H4 (cell line): ENCODE results near the gene CGB1. TPM values are rescaled to one million over a fixed set of nuclear protein-coding genes. Genes with fewer than 3 reads are reported as not detected.
"Not testable (repeated sequence)": the region's sequence is repeated elsewhere in the genome, so short reads cannot be mapped to it uniquely, and the experiment has no call there.

ENCODE experiments used
- DNase-seq: peaks from one replicate; pipeline ENCODE4 v3.0.0-alpha.2; 2015; ENCODE audit warnings: low spot score
- total RNA-seq: library from RNA; depleted of rRNA; stranded (reverse); fragments of >200 nt; shearing (Covaris generic); gene quantifications from 2 replicates; pipeline ENCODE4 v1.2.3, GENCODE V29; 2014; rRNA removed

CGB1 gene
- total RNA-seq: 0.77 and 11.4 TPM in 2 replicates

DNA sequence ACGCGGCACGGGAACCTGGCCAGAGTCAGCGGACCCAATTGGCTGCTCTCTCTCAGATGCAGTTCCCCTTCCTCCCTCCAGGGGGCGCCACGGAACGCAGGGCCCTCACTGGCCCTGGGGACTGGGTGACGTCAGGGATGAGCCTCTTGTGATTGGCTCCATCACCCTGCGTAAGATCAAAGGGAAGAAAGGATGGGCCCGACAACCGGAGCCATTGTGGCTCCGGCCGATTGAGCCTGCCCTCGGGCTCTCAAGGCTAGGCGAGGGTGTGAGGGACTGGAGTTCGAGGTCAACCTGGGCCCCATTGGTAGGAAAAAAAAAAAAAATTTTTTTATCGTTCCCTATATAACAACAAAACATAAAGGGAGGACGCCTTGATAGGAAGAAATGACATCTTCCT lies at the start of gene CGB1:
Gene CGB1, minus strand, starts transcription at position 81 of the 400 bp plus-strand sequence. CDS start 184 bp downstream, outside the sequence.
- not testable (repeated sequence) for DNase-seq

DNA sequence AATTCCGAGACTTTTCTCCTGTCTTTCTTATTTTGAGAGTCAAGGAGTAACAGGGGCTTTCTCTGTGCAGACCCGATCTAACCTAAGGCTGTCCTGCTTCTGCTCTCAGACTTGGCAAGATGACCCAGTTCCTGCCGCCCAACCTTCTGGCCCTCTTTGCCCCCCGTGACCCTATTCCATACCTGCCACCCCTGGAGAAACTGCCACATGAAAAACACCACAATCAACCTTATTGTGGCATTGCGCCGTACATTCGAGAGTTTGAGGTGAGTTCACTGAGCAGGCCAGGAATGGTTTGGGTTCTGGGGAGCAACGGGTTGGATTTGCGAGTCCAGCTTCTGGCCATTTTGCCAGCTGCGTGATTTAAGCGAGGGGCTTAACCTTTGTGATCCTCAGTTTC lies 49.6 kb upstream of the CGB1 start:
- no peak for DNase-seq

GRCh38 chr19:49085868-49086232 lies 49.2 kb upstream of the CGB1 start:
- DNase-seq: no peak

DNA sequence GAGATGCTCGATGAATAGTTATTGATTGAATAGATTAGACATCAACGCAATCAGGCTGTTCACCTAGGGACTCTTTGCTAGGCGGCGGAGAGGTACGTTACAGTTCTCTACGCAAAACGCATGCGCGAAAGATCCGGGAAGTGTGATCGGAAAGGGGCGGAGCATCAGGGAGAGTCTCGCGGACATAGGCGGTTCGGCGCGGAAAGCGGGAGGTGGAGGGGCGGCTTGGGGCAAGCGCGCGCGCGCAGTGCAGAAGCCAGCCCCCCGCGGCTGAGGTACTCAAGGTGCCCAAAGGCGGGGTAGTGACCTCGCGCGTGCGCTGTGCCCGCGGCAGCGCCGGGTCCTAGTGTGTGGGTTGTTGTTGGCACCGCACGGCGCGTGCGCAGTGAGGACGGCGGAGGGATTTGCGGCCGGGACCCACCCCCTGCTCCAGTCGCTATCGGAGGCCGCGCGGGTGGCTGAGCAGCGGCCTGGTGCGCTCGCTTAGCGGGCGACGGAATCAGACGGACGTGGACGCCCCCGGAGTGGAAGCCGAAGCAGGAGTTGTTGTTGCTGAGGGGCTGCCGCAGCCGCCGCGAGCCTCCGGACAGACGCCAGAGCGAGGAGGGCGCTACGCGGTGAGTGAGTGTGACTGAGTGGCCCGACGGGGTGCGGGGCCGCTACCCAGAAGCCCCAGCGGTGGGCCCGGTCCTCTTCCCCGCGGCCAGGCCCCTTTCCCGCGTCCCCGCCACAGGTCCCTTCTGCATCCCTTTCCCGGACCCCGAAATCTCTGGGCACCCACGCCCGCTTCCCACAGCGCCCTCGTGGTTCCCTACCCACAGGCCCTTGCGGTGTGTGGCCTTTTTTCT lies 48.5 kb upstream of the CGB1 start, which contains the start of gene SNRNP70:
Gene SNRNP70, plus strand, starts transcription at position 432 of the 848 bp plus-strand sequence. CDS start 964 bp downstream, outside the sequence.
- peak; percentile 99 for DNase-seq

GRCh38 chr19:49084206-49085019 lies 47.7 kb upstream of the CGB1 start:
- DNase-seq: no peak

DNA sequence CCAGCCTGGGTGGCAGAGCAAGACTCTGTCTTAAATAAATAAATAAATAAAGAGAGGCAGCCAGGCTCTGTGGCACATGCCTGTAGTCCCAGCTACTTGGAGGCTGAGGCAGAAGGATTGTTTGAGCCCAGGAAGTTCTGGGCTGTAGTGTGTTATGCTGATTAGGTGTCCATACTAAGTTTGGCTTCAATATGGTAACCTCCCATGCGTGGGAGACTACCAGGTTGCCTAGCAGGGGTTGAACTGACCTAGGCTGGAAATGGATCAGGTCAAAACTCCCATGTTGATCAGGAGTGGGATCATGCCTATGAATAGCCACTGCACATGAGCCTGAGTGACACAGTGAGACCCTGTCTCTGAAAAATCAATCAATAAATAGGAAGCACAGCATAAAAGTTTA lies 44.6 kb upstream of the CGB1 start:
- no peak for DNase-seq

DNA sequence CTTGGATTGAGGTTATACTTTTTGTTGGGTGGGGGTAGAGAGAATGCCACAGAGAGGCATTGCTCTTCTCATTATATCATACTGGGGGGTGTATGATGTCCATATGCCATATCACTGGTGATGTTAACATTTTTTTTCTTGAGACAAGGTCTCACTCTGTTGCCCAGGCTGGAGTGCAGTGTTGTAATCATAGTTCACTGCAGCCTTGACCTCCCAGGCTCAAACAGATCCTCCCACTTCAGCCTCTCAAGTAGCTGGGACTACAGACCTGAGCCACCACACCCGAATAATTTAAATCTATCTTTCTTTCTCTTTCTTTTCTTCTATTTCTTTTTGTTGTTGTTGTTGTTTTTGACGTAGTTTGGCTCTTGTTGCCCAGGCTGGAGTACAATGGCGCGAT lies 43.7 kb upstream of the CGB1 start:
- no peak for DNase-seq

DNA sequence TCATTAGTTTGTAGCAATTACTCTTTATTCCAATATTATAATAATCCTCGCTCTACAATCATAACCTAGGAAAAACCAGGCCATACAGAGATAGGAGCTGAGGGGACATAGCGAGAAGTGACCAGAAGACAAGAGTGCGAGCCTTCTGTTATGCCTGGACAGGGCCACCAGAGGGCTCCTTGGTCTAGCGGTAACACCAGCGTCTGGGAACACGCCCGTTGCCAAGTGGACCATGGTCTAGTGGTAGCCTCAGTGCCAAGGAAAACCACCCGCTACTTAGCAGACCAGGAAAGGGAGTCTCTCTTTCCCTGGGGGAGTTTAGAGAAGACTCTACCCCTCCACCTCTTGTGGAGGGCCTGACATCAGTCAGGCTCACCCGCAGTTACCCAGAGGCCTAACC lies 38.2 kb upstream of the CGB1 start:
- DNase-seq: peak; percentile 67

GRCh38 chr19:49073514-49074378 lies 37.1 kb upstream of the CGB1 start:
- DNase-seq: peak; percentile 58

- DNase-seq: no peak
These were observed 35.3 kb upstream of the CGB1 start for GRCh38 chr19:49071860-49072547.

- DNase-seq: no peak
These were observed 33.7 kb upstream of the CGB1 start for GRCh38 chr19:49070416-49070815.

GRCh38 chr19:49069026-49069425 lies 32.3 kb upstream of the CGB1 start:
- no peak for DNase-seq

DNA sequence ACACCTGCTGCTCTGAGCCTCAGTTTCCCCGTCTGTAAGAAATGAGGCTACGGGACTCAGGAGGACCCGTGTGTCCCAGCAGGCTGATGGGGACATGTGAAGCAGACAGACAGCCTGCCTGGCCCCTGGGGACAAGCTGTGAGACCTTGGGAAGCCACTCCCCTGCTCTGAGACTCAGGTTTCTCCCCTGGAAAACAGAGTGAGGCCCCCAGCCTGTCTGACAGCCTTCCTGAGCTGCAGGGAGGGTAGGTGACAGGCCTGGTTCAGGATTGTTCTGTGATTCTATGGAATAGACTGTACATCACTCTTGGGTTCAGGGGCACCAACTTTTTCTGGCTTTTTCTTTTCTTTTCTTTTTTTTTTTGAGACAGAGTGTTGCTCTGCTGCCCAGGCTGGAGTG lies 30.9 kb upstream of the CGB1 start:
- DNase-seq: no peak

DNA sequence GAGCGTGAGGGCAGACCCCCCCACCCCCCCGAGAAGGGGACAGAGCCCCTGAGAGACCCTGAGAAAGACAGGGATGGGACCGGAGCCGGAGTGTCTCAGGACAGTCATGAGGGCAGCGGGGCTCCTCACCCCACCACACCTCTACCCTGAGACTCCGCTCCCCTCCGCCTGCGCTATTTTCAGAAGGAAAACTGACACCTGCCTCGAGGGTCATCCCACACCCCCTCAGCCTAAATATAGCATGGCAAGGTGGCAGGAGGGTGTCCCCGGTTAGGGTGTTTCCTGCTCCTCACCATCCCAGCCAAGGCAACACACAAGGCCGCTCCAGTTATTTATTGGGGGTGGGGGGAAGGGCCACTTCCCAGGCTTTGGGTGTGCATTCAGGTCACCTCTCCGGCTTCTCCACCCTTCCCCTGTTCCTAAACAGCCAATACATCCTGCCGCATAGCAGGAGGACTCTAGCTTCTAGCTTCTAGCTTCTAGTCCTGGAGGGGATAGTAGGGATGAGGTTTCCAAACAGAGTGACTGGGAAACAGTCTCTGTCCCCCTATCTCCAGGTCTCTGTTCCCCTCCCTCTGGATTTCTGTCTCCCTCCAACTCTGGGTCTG lies 29.3 kb upstream of the CGB1 start:
- DNase-seq: no peak

GRCh38 chr19:49064768-49065611 lies 28.3 kb upstream of the CGB1 start, which contains the start of gene NTF4:
Gene NTF4, minus strand, starts transcription at chr19:49064818. Its CDS starts 2,821 bp downstream, at chr19:49061997.
- no peak for DNase-seq

DNA sequence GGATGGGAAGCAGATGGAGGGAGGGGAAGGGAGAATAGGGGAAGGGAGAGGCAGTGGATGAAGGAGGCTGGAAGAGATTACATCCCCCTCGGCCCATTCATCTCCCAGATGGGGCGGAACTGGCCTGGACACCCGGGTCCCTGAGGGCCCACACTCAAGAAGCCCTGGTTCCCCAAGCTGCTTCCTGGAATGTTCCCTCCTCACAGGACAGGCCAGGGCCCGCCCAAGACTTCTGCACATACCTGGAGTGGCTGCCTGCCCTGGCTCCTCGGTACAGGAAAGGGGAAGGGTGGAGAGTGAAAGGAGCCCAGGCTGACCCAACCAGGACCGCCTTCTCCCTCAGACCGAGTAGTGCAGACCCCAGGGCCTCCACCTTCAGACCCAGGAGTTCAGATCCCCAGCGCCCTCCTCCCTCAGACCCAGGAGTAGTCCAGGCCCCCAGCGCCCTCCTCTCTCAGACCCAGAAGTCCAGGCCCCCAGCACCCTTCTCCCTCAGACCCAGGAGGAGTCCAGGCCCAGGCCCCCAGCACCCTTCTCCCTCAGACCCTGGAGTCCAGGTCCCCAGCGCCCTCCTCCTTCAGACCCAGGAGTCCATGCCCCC lies 27.4 kb upstream of the CGB1 start:
- no peak for DNase-seq

GRCh38 chr19:49061445-49061844 lies 24.8 kb upstream of the CGB1 start:
- DNase-seq: no peak

GRCh38 chr19:49061000-49061399 lies 24.3 kb upstream of the CGB1 start:
- no peak for DNase-seq

GRCh38 chr19:49059053-49059452 lies 22.4 kb upstream of the CGB1 start:
- no peak for DNase-seq
